ENCODE results near the gene ARL14EPL.
"Not testable (repeated sequence)": the region's sequence is repeated elsewhere in the genome, so short reads cannot be mapped to it uniquely, and the experiment has no call there.

ARL14EPL gene

DNA sequence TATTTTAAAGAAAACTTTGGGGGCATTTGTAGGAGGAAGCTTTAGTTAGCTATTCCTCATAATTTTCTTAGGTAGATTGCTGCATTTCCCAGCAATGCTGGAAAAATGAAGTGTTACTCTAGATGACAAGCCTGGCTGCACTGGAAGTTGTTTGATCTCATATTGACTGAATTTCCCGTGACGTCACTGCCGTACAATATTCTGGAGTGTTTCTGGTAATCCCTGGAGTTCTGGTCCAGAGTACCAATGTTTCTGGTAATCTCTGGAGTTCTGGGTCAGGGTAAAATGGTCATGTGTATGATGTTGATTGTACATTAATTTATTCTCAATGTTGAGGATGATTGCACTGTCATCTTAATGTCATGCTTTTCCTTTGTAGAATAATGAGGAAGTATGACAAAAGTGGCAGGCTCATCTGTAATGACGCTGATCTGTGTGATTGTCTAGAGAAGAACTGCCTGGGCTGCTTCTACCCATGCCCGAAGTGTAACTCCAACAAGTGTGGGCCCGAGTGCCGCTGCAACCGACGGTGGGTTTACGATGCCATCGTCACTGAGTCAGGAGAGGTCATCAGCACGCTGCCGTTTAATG lies 26.2 kb downstream of the ARL14EPL start:
- DNase-seq: no peak

DNA sequence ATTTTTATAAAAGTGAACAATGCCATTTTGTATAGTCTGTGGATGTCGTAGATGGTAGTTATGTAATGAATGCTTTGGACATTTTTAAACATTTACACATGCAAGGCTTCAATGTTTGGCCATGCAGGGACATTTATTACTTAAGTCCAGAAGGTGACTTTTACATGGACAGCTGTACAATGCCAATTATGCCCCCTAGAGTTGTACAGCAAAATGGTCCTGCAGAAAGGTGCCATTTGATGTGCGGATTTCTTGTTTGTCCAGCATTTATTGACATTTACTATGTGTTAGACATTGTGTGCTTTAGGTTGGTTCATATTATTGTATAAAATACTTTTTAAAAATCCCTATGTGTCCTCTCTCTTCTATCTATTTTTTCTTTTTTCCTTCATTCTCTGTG lies 30.1 kb downstream of the ARL14EPL start:
- DNase-seq: no peak

DNA sequence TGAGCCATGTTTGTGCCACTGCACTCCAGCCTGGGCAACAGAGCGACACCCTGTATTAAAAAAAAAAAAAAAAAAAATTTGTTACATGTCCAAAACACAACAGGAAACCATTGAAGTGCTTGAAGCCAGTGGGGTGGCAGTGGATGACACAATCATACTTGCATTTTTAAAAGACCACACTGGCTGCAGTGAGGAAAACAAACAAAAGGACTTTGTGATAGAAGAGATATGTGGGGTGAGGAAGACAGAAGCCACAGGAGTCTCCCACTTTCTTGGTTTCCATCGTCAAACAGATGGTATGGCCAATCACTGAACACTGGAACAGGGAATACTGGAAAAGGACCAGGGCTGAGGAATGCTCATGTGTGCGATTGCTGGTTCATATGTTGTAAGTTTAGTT lies 31.7 kb downstream of the ARL14EPL start:
- DNase-seq: no peak

DNA sequence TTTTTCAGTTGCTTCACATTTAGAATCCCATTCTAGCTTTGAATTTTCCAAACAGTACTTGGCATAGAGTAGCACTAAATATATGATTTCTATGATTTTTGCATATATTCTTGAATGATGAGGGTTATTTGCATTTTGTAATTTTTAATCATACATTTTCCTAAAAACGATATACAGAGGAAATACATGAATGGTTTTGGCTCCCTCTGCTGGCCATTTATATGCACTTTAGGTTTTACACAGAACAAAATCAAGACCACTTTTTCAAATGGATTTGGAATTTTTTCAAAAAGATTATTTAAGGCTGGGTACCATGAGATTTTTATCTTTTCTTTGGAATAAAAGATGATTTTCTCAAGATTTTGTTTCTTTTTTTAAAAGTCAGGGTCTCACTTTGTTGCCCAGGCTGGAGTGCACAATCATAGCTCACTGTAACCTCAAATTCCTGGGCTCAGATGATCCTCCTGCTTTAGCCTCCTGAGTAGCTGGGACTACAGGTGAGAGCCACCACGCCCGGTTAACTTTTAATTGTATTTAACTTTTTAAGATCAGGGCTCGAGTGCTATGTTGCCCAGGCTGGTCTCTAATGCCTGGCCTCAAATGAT lies 35.9 kb downstream of the ARL14EPL start:
- peak; percentile 48 for DNase-seq

GRCh38 chr5:116071211-116071610 lies 38.9 kb downstream of the ARL14EPL start:
- no peak for DNase-seq

DNA sequence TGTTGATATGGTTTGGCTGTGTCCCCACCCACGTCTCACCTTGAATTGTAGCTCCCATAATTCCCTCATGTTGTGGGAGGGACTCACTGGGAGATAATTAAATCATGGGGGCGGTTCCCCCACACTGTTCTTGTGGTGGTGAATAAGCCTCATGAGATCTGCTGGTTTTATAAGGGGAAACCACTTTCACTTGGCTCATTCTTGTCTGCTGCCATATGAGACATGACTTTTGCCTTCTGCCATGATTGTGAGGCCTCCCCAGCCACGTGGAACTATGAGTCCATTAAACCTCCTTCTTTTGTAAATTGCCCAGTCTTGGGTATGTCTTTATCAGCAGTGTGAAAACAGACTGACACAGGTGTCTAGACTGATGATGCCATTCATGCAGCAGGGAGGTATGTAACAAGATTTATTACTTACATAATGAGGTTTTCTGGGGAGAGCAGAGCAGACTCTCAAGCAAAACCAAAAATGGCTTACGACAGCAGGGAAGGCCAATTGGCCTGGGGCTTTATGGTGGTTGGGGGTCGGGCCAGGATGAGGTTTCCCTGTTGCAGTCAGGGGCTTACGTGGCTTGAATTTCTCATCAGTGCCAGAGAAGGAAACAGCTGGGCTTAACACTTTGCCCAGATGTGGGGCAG lies 43.0 kb downstream of the ARL14EPL start:
- DNase-seq: peak; percentile 10

DNA sequence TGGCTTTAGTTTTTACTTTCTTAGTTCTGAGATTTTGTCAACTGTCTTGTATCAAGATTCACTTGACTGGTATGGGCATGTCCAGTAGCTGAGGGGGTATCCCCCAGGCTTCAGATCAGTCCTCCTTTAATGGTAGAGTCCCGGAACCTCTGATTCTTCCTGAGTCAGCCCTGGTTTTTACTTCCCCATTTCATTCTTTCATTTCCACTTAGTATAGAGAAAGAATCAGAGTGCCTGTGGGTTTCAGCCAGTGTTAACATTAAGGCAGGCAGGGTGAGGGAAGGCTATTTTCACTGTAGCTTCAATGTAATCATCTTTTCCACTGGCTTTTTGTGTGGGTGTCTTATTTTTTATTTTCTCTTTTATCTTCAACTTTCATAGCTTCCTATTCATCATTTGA lies 44.2 kb downstream of the ARL14EPL start:
- DNase-seq: peak; percentile 37

DNA sequence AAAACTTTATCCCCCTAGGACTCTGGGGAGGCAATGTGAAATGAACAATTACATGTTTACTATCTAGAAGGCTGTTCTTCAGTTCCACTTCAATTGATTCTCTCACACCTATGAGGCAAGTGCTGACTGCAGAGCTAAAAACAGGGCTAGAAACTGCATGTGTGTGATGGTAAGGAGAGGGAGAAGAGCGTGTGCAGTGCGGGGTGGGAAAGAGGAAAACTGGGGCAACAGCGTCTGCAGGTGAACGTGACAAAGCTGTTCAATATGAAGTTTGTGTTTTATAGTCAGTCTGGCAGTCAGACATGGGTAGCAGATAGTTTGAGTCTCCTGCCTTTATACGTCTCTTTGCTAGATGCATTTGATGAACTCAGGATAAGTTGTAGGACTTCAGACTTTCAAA lies 45.9 kb downstream of the ARL14EPL start:
- DNase-seq: no peak

GRCh38 chr5:116084287-116084691 lies 52.0 kb downstream of the ARL14EPL start:
- DNase-seq: peak; percentile 45

DNA sequence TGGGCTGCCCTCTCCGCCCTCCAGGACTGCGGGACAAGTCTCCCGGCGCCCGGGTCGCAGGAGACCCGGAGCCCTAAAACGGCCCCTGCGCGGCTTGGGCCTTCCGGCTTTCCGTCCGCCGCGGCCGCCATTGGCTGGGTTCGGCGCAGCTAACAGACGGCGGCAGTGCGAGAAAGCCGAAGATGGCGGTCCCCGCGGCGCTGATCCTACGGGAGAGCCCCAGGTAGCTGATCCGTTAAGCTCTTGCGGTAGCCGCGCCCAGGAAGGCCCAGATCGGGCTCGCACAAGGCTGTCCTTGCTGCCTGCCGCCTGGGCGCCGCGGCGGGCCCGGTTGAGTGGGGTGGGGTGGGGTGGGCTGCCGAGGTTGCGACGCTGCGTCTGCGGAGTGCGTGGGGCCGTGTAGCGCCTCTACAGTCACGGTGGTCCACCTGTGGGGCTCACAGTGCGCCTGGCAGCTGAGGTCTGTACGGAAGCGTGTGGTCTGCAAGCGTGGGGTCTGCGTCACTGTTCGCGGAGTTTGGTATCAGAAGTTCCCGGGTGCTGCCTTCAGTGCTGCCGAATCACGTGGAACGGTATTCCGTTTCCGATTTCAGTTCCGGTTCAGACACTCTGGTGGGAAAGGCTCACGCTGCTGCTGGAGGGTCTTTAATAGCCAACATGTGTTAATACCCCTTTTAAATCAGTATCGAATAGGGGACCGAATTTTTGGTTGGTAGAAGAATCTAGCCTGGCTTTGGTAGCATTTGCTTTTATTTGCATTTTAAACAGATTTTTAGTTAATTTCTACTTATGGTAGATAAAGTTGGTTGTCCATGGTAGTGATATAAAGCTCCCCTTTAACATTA lies 52.8 kb downstream of the ARL14EPL start, which contains the start of gene COMMD10:
TSS of gene COMMD10 (plus strand) at position 155 of the 845 bp plus-strand sequence.
- peak; percentile 86 for DNase-seq

DNA sequence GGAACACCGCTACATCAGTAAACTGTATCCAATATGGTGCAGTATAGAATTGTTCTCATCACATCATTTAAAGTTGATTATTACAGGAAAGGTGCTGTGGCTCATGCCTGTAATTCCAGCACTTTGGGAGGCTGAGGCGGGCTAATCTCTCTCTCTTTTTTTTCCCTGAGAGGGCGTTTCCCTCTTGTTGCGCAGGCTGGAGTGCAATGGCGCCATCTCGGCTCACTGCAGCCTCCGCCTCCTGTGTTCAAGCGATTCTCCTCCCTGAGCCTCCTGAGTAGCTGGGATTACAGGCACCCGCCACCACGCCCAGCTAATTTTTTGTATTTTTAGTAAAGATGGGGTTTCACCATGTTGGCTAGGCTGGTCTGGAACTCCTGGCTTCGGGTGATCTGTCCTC lies 54.0 kb downstream of the ARL14EPL start:
- not testable (repeated sequence) for DNase-seq

GRCh38 chr5:116088062-116088461 lies 55.8 kb downstream of the ARL14EPL start:
- no peak for DNase-seq

- no peak for DNase-seq
These were observed 58.0 kb downstream of the ARL14EPL start for GRCh38 chr5:116090302-116090701.

DNA sequence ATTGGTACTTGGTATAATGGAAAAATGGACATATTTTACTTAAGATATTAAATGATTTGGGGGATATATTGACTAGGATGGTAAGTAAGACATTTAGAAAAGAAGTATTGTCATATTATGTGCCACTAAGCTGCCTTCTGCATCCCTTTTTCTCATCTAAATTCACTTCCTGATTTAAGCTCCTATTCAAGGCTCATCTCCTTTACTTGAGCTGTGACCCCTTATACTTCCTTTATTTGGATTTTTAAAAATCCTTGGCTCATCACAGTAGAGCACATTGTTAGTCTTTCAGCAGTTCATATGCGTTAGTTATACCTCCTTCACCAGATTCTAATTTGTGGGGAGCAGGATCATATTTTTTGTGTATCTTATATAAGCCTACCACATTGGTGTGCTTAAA lies 59.1 kb downstream of the ARL14EPL start:
- DNase-seq: no peak

DNA sequence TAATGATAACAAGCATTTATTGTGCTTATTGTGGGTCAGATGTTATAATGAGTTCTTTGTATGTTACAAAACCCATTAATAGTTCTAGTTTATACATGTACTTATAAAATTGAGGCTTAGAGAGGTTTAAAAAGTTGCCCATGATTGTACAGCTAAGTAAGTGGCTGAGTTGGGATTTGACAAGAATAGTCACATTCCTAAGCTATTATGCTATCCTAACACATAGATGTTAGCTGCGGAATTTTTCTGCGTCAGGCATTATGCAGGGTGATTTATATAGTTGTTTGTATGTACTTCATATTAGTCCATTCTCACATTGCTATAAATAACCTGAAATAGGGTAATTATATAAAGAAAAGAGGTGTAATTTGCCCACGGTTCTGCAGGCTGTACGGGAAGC lies 65.0 kb downstream of the ARL14EPL start:
- no peak for DNase-seq

DNA sequence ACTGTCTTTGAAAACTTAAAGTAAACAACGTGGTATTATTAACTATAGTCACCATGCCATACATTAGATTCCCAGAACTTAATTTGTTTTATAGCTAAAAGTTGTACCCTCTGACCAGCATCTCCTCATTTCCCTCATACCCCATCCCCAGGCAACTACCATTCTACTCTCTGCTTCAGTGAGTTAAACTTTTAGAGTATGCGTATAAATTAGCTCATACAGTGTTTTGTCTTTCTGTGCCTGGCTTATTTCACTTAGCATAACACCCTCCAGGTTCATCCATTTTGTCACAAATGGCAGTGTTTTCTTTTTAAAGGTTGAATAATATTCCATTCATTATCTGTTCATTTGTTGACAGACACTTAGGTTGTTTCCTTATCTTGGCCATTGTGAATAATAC lies 66.7 kb downstream of the ARL14EPL start:
- DNase-seq: no peak

GRCh38 chr5:116104941-116105340 lies 72.7 kb downstream of the ARL14EPL start:
- not testable (repeated sequence) for DNase-seq
